HL-60 (cell line): ENCODE measurements around the gene MOB3B.
A peak's percentile ranks its signal among the peaks of the same experiment; 100 is the strongest.

Experiments used
- DNase-seq, 2 experiments: peaks; one replicate each; pipeline ENCODE4 v3.0.0-alpha.2; 2010 to 2020; ENCODE audit warnings: low read depth in 1 of 2, low spot score in 1 of 2
- H3K27ac ChIP-seq: fragments of 250-450 bp; sonication (Bioruptor Pico); replicated peaks from 2 replicates; pipeline ENCODE4 v1.5.1; 2020; ENCODE audit warnings: mild to moderate bottlenecking, moderate library complexity
- H3K27me3 ChIP-seq: fragments of 250-450 bp; sonication (Bioruptor Pico); 2 replicates; pipeline ENCODE4 v1.5.1; 2021; ENCODE audit warnings: mild to moderate bottlenecking, moderate library complexity; ENCODE audit not compliant: insufficient read depth, poor library complexity, severe bottlenecking
- H3K4me3 ChIP-seq: replicated peaks from 2 replicates; pipeline ENCODE4 v1.5.1; 2011; ENCODE audit warnings: mild to moderate bottlenecking, control low read depth, low read length; ENCODE audit not compliant: insufficient read depth
- CTCF ChIP-seq: IDR thresholded peaks from one replicate; pipeline ENCODE4 v1.5.1; 2011; ENCODE audit warnings: low read length, control low read depth, inconsistent platforms; ENCODE audit not compliant: insufficient read depth
- GABPA ChIP-seq: IDR thresholded peaks from 2 replicates; pipeline ENCODE4 v1.6.1; 2012; ENCODE audit warnings: low read depth
- POLR2AphosphoS5 ChIP-seq: IDR thresholded peaks from 2 replicates; pipeline ENCODE4 v1.6.1; 2012; ENCODE audit warnings: low read depth
- REST ChIP-seq: IDR thresholded peaks from 2 replicates; pipeline ENCODE4 v1.6.1; 2012; ENCODE audit warnings: low read depth; ENCODE audit not compliant: insufficient replicate concordance
- SPI1 ChIP-seq: IDR thresholded peaks from 2 replicates; pipeline ENCODE4 v1.6.1; 2012; ENCODE audit warnings: low read depth, mild to moderate bottlenecking, borderline replicate concordance

Gene MOB3B

GRCh38 chr9:27462434-27462833, 67.2 kb downstream of the MOB3B start:
- no peak overlapping the region for H3K4me3 ChIP-seq
- no peak overlapping the region for H3K27ac ChIP-seq
- no peak for TF ChIP-seq GABPA
- no peak for TF ChIP-seq POLR2AphosphoS5
- TF ChIP-seq SPI1, result no peak
- no peak for TF ChIP-seq CTCF
- no peak for TF ChIP-seq REST
- no peaks in the 10 kb centered on the region for H3K27me3 ChIP-seq
- DNase-seq, result no peak

- DNase-seq, result peak in 1 of 2 experiments; percentile 10
- H3K27ac ChIP-seq, result no peak overlapping the region
- H3K4me3 ChIP-seq, result no peak overlapping the region
- no peak for TF ChIP-seq POLR2AphosphoS5
- TF ChIP-seq GABPA, result no peak
- TF ChIP-seq CTCF, result no peak
- no peak for TF ChIP-seq REST
- no peak for TF ChIP-seq SPI1
- no peaks in the 10 kb centered on the region for H3K27me3 ChIP-seq
Observed at GRCh38 chr9:27460226-27461023, 69.2 kb downstream of the MOB3B start.

GRCh38 chr9:27457445-27457844, 72.2 kb downstream of the MOB3B start:
- TF ChIP-seq GABPA (no peak), SPI1 (no peak), POLR2AphosphoS5 (no peak), REST (no peak), CTCF (no peak)
- Histone ChIP-seq H3K27me3 (no peaks in the 10 kb centered on the region), H3K4me3 (no peak overlapping the region), H3K27ac (no peak overlapping the region)
- no peak for DNase-seq
